ENCODE data around the gene INS. TPM values are rescaled to one million over a fixed set of nuclear protein-coding genes. Genes with fewer than 3 reads are reported as not detected.

Gene INS
- total and polyA plus RNA-seq, 2 of the 4 experiments (the other 2 are of a cell fraction), result not detected

- Histone ChIP-seq H3K23ac (ENCODE audit: low read depth, low read length) (no peak overlapping the region), H4K5ac (ENCODE audit: low read depth, low read length) (no peak overlapping the region), H2BK120ac (ENCODE audit: low read depth, low read length) (no peak overlapping the region), H3K27me3 (ENCODE audit: control insufficient read depth, insufficient read depth, low read length) (peaks cover 16% of the 10 kb centered on the region; the same call in 1 of the 2 replicates), H3K4me3 (ENCODE audit: insufficient read depth, low read depth, low read length) (no peak overlapping the region), H2BK15ac (ENCODE audit: low read depth, low read length) (no peak overlapping the region), H3K9ac (ENCODE audit: low read depth, low read length) (no peak overlapping the region), H3K79me1 (ENCODE audit: low read depth in 1 of 2, low read length in 2 of 2) (no peaks in the 10 kb centered on the region), H3K14ac (replicated peaks; ENCODE audit: low read depth, low read length) (no peak overlapping the region), H4K8ac (ENCODE audit: low read depth in 2 of 2, low read length in 2 of 2) (no peak overlapping the region), H3K4ac (ENCODE audit: low read depth, low read length) (no peak overlapping the region), H3K9me1 (ENCODE audit: insufficient read depth, low read length) (no peaks in the 10 kb centered on the region), H2AK5ac (ENCODE audit: low read depth, low read length) (no peak overlapping the region), H3K36me3 (ENCODE audit: control insufficient read depth, insufficient read depth, low read length) (no peaks in the 10 kb centered on the region), H2BK20ac (ENCODE audit: low read depth, low read length) (no peak overlapping the region), H3K4me2 (ENCODE audit: low read depth, low read length) (no peak overlapping the region), H3K27ac (ENCODE audit: insufficient read depth, low read length) (no peak overlapping the region), H3K9me3 (ENCODE audit: control insufficient read depth, insufficient read depth, low read length) (no peaks in the 10 kb centered on the region), H3K18ac (ENCODE audit: low read depth, low read length) (no peak overlapping the region), H2BK5ac (ENCODE audit: low read depth, low read length, poor library complexity, severe bottlenecking) (no peak overlapping the region), H4K20me1 (ENCODE audit: insufficient read depth, low read length) (no peaks in the 10 kb centered on the region; the same call in 1 of the 2 replicates), H3K4me1 (ENCODE audit: control insufficient read depth, insufficient read depth, low read length) (no peaks in the 10 kb centered on the region), H3K56ac (ENCODE audit: extremely low read depth, insufficient read depth, low read length) (no peak overlapping the region), H4K91ac (ENCODE audit: insufficient read depth, low read depth, low read length) (no peak overlapping the region), H2AFZ (replicated peaks; ENCODE audit: low read length, poor library complexity) (no peak overlapping the region), H2AK9ac (replicated peaks; ENCODE audit: low read depth, low read length, poor library complexity) (no peak overlapping the region)
- in situ Hi-C loops (cut with MboI; ENCODE audit: low sequenced_read_pairs) (no loop called here), dilution Hi-C loops (cut with HindIII; ENCODE audit: low sequenced_read_pairs, unreplicated experiment) (no loop called here), intact Hi-C loops (cut with micrococcal nuclease) (no loop called here)
- ATAC-seq (ENCODE audit: low read depth), result no peak
- no peak for DNase-seq
- POLR2A ChIA-PET (ENCODE audit: unreplicated experiment), result no interaction called here
- no CpG with 5 or more reads among the region's 31 CpGs for WGBS, 2 experiments (ENCODE audit: extremely low coverage in 2 of 2, insufficient read length in 1 of 2)
- no TSS peak for BruUV-seq (replicated peaks)
- CTCF ChIA-PET, result interaction anchor here (0.5 kb wide), 1 partner anchor 1934 kb away, joined by 3 read pairs; no protein-coding TSS in a partner anchor
- TF ChIP-seq CTCF (conservative IDR thresholded peaks at IDR 0.05; ENCODE audit: low read depth, low read length), result no peak
- no peak for TF ChIP-seq FOS (IDR thresholded peaks at IDR 0.05; ENCODE audit: low read depth, low read length)
- no peak for TF ChIP-seq USF2 (IDR thresholded peaks at IDR 0.05; ENCODE audit: low read depth, low read length)
- no peak for TF ChIP-seq MAZ (IDR thresholded peaks at IDR 0.05; ENCODE audit: borderline replicate concordance, low read depth, low read length)
- no peak for TF ChIP-seq RFX5 (IDR thresholded peaks at IDR 0.05; ENCODE audit: low read depth, low read length)
- no peak for TF ChIP-seq RAD21 (IDR thresholded peaks at IDR 0.05; ENCODE audit: low read length)
- no peak for TF ChIP-seq CHD1 (IDR thresholded peaks at IDR 0.05; ENCODE audit: low read depth, low read length)
- no peak for TF ChIP-seq BHLHE40 (IDR thresholded peaks at IDR 0.05; ENCODE audit: low read depth, low read length)
- no peak for TF ChIP-seq ELK1 (IDR thresholded peaks at IDR 0.05; ENCODE audit: borderline replicate concordance, low read depth, low read length)
- TF ChIP-seq CEBPB (IDR thresholded peaks at IDR 0.05; ENCODE audit: low read depth, low read length), result no peak
- TF ChIP-seq SMC3 (IDR thresholded peaks at IDR 0.05; ENCODE audit: low read depth, low read length), result no peak
- TF ChIP-seq NFE2L2 (IDR thresholded peaks at IDR 0.05; ENCODE audit: low read depth, low read length), result no peak
- TF ChIP-seq MAFK (IDR thresholded peaks at IDR 0.05; ENCODE audit: low read depth, low read length), result no peak
- no peak for TF ChIP-seq RCOR1 (IDR thresholded peaks at IDR 0.05; ENCODE audit: insufficient replicate concordance, low read length)
Observed at GRCh38 chr11:2167141-2168045, 6.4 kb upstream of the INS start.

Measured in IMR-90 (cell line).